ENCODE results near the gene SH2D3A. TPM values are rescaled to one million over a fixed set of nuclear protein-coding genes. Genes with fewer than 3 reads are reported as not detected.

Gene SH2D3A
- total and polyA plus RNA-seq, 2 of the 8 experiments (the other 6 are each of a cell fraction or from before 2014, with no cell fraction given) = 14.5 to 22.1 TPM

DNA sequence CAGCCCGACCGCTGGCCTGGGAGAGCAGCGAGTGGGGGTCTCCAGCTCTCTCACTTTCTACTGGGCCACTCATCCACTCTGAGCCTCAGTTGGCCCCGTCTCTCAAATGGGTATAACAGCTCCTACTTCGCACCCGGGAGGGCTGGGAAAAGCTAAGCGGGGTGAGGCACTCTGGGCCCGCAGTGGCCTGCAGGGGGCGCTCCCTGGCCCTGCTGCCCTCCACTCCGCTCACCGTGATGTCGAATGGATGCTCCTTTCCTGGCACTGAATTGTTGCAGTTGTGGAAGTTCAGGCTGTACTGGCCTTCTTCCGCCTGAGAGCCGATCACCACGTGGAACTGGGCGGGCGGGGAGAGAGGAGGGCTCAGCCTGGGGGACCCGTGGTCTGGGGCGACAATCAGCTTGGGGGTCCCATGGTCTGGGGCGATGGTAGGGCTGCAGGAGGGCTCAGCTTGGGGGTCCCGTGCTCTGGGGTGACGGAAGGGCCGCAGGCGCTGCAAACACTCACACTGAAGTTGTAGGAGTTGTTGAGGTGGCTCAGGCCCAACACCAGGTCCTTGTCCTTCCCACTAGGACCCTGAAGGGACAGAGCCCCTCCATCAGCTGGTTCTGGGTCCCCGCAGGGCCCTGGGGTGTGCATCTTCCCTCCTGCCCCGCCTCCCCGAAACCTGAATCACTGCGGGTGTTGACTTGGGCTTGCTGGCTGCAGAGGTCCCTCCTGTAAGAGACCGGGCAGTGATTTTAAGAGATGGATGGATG, 33.7 kb downstream of the SH2D3A start (continued):
- TF ChIP-seq CBX5 (IDR thresholded peaks at IDR 0.05; ENCODE audit: low read depth, low read length) = no peak

Data from H1 (cell line).